Kidney (tissue), 14 donors: Measurements from ENCODE around the gene NHS. TPM values are rescaled to one million over a fixed set of nuclear protein-coding genes. Genes with fewer than 3 reads are reported as not detected.

Experiments
- DNase-seq, 5 donors: peaks; one replicate each; pipeline ENCODE4 v3.0.0-alpha.2; 2013 to 2020
- FAIRE-seq: peaks from 2 replicates; lab custom pipeline; 2012; peaks lifted over from hg19 to GRCh38; lab: Jason Lieb, UNC
- H3K27ac ChIP-seq, 2 donors: one replicate each; pipeline ENCODE4 v1.7.0; 2013; ENCODE audit warnings: low read depth in 2 of 2, low read length in 2 of 2, inconsistent platforms in 1 of 2
- H3K27me3 ChIP-seq: one replicate; pipeline ENCODE4 v1.7.1; 2013; ENCODE audit warnings: low read length, inconsistent platforms; ENCODE audit not compliant: control insufficient read depth, insufficient read depth
- H3K36me3 ChIP-seq, 3 donors: one replicate each; pipeline versions ENCODE4 v1.7.0 to v1.7.1; 2013; ENCODE audit warnings: low read length in 3 of 3, control low read depth in 1 of 3, inconsistent platforms in 1 of 3; ENCODE audit not compliant: insufficient read depth in 3 of 3, control insufficient read depth in 2 of 3
- H3K4me1 ChIP-seq, 3 donors: one replicate each; pipeline versions ENCODE4 v1.7.0 to v1.7.1; 2013; ENCODE audit warnings: low read length in 3 of 3, inconsistent platforms in 1 of 3, low read depth in 1 of 3; ENCODE audit not compliant: control insufficient read depth in 2 of 3, insufficient read depth in 2 of 3
- H3K4me3 ChIP-seq, 3 donors: one replicate each; pipeline versions ENCODE4 v1.7.0 to v1.8.1; 2013; ENCODE audit warnings: low read length in 3 of 3, control low read depth in 1 of 3, inconsistent platforms in 1 of 3
- H3K9ac ChIP-seq, 3 donors: one replicate each; pipeline versions ENCODE4 v1.7.0 to v1.7.1; 2013; ENCODE audit warnings: low read length in 3 of 3, control low read depth in 1 of 3, inconsistent platforms in 1 of 3
- H3K9me3 ChIP-seq, 3 donors: one replicate each; pipeline versions ENCODE4 v1.7.0 to v1.7.1; 2013; ENCODE audit warnings: low read length in 3 of 3, control low read depth in 1 of 3, inconsistent platforms in 1 of 3; ENCODE audit not compliant: control insufficient read depth in 2 of 3, insufficient read depth in 1 of 3
- intact Hi-C: fragments of 100-400 bp; cut with DNase I; formaldehyde crosslinking; loops from one replicate; pipeline ENCODE4 v1.11.1; 2022
- polyA plus RNA-seq: library from polyadenylated mRNA; stranded (reverse); fragments of 350-450 nt; fragmentation: Illumina TruSeq; extraction: RNeasy Lipid Tissue Mini Kit (QIAGEN cat#74804); gene quantifications from one replicate; pipeline ENCODE4 v1.2.3, GENCODE V29; 2014; ENCODE audit warnings: low read depth, low replicate concordance; ENCODE audit not compliant: insufficient read depth
- total RNA-seq: library from RNA; stranded (reverse); fragmentation: NEBNext Ultra II Directional; extraction: Animal tissue kit (Norgen Biotek cat#: 25700); gene quantifications from one replicate; pipeline ENCODE4 v1.2.1, GENCODE V29; 2021
- TF ChIP-seq, protein P1 (sequence below): IDR thresholded peaks from 3 replicates; pipeline ENCODE4 v1.5.1; 2012; ENCODE audit warnings: mild to moderate bottlenecking, moderate library complexity, borderline replicate concordance; ENCODE audit not compliant: insufficient read depth; ENCODE audit errors: extremely low read depth
- donor health status: control.
- donor health status: control.
- donor health status: control.
- donor health status: control.
- donor health status: control.
- donor health status: DM: yes; HTN: yes; CAD: no.
- donor health status: Normal renal cell carcinoma (clear cell type).

Gene NHS
- total and polyA plus RNA-seq, 2 donors from 2014 or later = 3.1 to 28.9 TPM

DNA sequence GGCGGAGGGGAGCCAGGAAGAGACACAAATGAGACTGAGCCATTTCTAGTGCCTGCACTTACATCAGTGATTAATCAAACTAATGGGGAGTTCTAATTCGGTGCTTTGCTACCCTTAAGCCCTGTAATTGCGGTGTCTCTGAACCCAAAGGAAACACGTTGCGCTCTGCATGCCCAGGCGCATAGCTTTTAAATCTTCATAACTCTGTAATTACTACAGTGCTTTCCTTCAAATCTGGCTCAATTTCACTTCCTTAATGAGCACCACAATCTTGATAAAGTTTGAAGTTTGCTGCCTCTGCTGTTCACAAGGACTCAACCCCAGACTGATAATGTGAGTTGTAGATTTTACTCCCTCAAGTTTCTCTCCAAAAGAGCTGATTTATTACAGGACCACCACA is 5.7 kb upstream of the NHS start:
- Histone ChIP-seq H3K4me3 (no peak overlapping the region), H3K36me3 (no peaks in the 10 kb centered on the region), H3K9ac (no peak overlapping the region), H3K27ac (no peak overlapping the region), H3K9me3 (no peaks in the 10 kb centered on the region), H3K4me1 (no peaks in the 10 kb centered on the region), H3K27me3 (no peaks in the 10 kb centered on the region)
- TF ChIP-seq, protein P1, sequence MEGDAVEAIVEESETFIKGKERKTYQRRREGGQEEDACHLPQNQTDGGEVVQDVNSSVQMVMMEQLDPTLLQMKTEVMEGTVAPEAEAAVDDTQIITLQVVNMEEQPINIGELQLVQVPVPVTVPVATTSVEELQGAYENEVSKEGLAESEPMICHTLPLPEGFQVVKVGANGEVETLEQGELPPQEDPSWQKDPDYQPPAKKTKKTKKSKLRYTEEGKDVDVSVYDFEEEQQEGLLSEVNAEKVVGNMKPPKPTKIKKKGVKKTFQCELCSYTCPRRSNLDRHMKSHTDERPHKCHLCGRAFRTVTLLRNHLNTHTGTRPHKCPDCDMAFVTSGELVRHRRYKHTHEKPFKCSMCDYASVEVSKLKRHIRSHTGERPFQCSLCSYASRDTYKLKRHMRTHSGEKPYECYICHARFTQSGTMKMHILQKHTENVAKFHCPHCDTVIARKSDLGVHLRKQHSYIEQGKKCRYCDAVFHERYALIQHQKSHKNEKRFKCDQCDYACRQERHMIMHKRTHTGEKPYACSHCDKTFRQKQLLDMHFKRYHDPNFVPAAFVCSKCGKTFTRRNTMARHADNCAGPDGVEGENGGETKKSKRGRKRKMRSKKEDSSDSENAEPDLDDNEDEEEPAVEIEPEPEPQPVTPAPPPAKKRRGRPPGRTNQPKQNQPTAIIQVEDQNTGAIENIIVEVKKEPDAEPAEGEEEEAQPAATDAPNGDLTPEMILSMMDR = no peak
- FAIRE-seq = no peak
- intact Hi-C loops = no loop called here
- DNase-seq = peak in 2 of 5 donors; percentile 8 to 45

- no peak for DNase-seq
- Histone ChIP-seq H3K27ac (no peak overlapping the region), H3K9me3 (no peaks in the 10 kb centered on the region), H3K36me3 (no peaks in the 10 kb centered on the region), H3K4me1 (no peaks in the 10 kb centered on the region), H3K4me3 (no peak overlapping the region), H3K9ac (no peak overlapping the region), H3K27me3 (no peaks in the 10 kb centered on the region)
- intact Hi-C loops = no loop called here
- TF ChIP-seq, protein P1 = no peak
- FAIRE-seq = no peak
Observed at GRCh38 chrX:17370191-17370590, 4.8 kb upstream of the NHS start.

GRCh38 chrX:17372052-17372451 is 2.9 kb upstream of the NHS start:
- Histone ChIP-seq H3K27ac (no peak overlapping the region), H3K9ac (no peak overlapping the region), H3K27me3 (no peaks in the 10 kb centered on the region), H3K4me3 (no peak overlapping the region), H3K4me1 (no peaks in the 10 kb centered on the region), H3K36me3 (no peaks in the 10 kb centered on the region), H3K9me3 (no peaks in the 10 kb centered on the region)
- FAIRE-seq (no peak), DNase-seq (no peak)
- intact Hi-C loops = no loop called here
- TF ChIP-seq, protein P1 = no peak

DNA sequence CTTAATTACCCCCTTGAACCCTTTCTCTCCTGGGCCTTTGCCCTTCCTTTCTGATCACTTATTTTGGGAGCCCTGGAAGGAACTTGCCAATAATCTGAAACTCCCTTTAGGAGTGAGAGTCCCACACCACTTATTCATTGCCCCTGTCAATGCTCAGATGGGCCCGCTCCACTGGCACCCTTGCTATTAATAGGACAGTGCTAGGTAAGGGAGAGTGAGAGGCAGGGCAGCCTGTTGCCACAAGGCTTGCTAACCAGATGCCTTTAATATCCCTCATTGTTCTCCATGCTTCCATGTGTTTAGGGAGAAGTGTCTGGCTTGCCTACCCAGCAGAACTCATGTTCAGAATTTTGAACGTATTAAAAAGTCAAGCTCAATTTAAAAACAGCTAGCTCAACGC is 1.7 kb upstream of the NHS start:
- intact Hi-C loops = no loop called here
- H3K9me3 ChIP-seq = no peaks in the 10 kb centered on the region
- no peak overlapping the region for H3K27ac ChIP-seq
- H3K9ac ChIP-seq = no peak overlapping the region
- no peak for DNase-seq
- no peak for FAIRE-seq
- H3K27me3 ChIP-seq = no peaks in the 10 kb centered on the region
- H3K36me3 ChIP-seq = no peaks in the 10 kb centered on the region
- no peaks in the 10 kb centered on the region for H3K4me1 ChIP-seq
- TF ChIP-seq, protein P1 = no peak
- no peak overlapping the region for H3K4me3 ChIP-seq
